ENCODE results near the gene KRT8. TPM values are rescaled to one million over a fixed set of nuclear protein-coding genes. Genes with fewer than 3 reads are reported as not detected.
"Not testable (repeated sequence)": the region's sequence is repeated elsewhere in the genome, so short reads cannot be mapped to it uniquely, and the experiment has no call there.

The KRT8 gene
- total RNA-seq, 2 donors from 2014 or later: 182 to 536 TPM

DNA sequence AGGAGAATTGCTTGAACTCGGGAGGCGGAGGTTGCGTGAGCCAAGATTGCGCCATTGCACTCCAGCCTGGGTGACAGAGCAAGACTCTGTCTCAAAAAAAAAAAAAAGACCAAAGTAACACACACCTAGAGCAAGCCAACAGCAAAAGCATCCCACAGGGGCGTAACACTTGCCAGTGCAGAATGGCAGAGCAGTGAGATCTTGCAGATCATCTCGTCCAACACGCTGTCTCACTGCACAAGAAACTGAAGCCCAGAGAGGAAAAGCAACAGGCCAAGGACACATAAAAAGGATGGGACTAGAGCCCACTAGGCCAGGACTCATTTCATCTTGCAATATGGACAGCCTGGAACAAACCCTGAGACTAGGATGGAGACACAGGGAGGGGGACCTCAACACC lies 43.4 kb downstream of the KRT8 start:
- 95% methylated on average over 7 of the region's 7 CpGs for WGBS
- TF ChIP-seq POLR2AphosphoS5 (IDR thresholded peaks at IDR 0.05): no peak
- no peak overlapping the region for H3K27ac ChIP-seq

GRCh38 chr12:52860102-52860823 lies 44.6 kb downstream of the KRT8 start:
- Histone ChIP-seq H3K4me3 (no peak overlapping the region), H3K9me3 (no peaks in the 10 kb centered on the region), H3K27ac (no peak overlapping the region), H3K4me1 (replicated peaks) (no peaks in the 10 kb centered on the region), H3K36me3 (no peaks in the 10 kb centered on the region), H3K27me3 (replicated peaks; ENCODE audit: insufficient read depth) (no peaks in the 10 kb centered on the region)
- 60% methylated on average over 6 of the region's 6 CpGs for WGBS
- intact Hi-C loops (cut with DNase I): no loop called here
- no peak for DNase-seq (ENCODE audit: low spot score)
- TF ChIP-seq CTCF (IDR thresholded peaks at IDR 0.05): no peak
- no peak for TF ChIP-seq POLR2A (IDR thresholded peaks at IDR 0.05)
- TF ChIP-seq POLR2AphosphoS5 (IDR thresholded peaks at IDR 0.05): no peak

More for the DNA sequence above, 43.4 kb downstream of the KRT8 start:
- Histone ChIP-seq H3K4me3 (no peak overlapping the region), H3K4me1 (replicated peaks) (no peaks in the 10 kb centered on the region), H3K9me3 (no peaks in the 10 kb centered on the region), H3K36me3 (no peaks in the 10 kb centered on the region), H3K27me3 (replicated peaks; ENCODE audit: insufficient read depth) (no peaks in the 10 kb centered on the region)
- DNase-seq (ENCODE audit: low spot score): no peak
- intact Hi-C loops (cut with DNase I): no loop called here

DNA sequence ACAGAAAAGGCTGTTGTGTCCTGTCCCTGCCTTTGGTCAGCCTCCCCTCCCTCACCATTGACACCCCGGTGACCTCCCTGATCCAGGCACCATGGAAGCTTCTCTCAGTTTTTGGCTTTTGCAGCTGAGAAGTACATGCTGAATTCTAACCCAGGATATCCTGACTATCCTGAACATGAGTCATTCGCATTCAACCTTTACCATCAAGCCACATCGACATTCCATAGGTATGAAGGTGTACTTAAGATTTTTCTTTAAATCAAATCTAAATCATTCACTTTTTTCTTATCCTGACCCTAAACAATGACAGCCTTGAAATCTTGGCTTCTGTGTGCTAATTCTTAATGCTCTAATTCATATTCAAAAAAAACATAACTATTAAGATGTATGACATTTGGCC lies 47.4 kb downstream of the KRT8 start:
- Histone ChIP-seq H3K36me3 (no peaks in the 10 kb centered on the region), H3K4me3 (no peak overlapping the region), H3K9me3 (no peaks in the 10 kb centered on the region), H3K4me1 (replicated peaks) (no peaks in the 10 kb centered on the region), H3K27me3 (replicated peaks; ENCODE audit: insufficient read depth) (no peaks in the 10 kb centered on the region), H3K27ac (no peak overlapping the region)
- intact Hi-C loops (cut with DNase I): no loop called here
- TF ChIP-seq POLR2AphosphoS5 (IDR thresholded peaks at IDR 0.05): no peak
- TF ChIP-seq CTCF (IDR thresholded peaks at IDR 0.05): no peak
- TF ChIP-seq POLR2A (IDR thresholded peaks at IDR 0.05): no peak
- WGBS: 89% methylated on average over 3 of the region's 3 CpGs
- DNase-seq (ENCODE audit: low spot score): no peak

DNA sequence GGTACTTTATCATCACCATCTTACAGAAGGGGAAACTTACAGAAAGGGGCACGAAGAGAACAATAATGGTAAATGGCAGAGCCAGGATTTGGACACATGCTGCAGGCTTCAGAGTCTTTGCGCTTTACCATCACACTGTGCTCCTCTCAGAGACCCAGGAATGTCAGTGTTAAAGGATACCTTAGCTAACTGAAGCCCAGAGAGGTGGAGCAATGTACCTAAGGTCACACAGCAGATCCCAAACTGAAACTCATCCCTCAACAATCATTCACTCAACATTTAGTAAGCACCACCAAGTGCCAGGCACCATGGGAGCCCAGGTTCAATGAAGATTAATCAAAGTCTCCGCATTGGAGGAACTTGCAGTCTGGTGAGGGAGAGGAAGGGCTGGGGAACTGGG lies 48.1 kb downstream of the KRT8 start:
- DNase-seq (ENCODE audit: low spot score): no peak
- intact Hi-C loops (cut with DNase I): no loop called here
- no peaks in the 10 kb centered on the region for H3K9me3 ChIP-seq
- 70% methylated on average over 3 of the region's 3 CpGs for WGBS
- no peaks in the 10 kb centered on the region for H3K4me1 ChIP-seq (replicated peaks)
- no peak overlapping the region for H3K4me3 ChIP-seq
- TF ChIP-seq POLR2A (IDR thresholded peaks at IDR 0.05) (no peak), CTCF (IDR thresholded peaks at IDR 0.05) (no peak), POLR2AphosphoS5 (IDR thresholded peaks at IDR 0.05) (no peak)
- H3K27me3 ChIP-seq (replicated peaks; ENCODE audit: insufficient read depth): no peaks in the 10 kb centered on the region
- H3K36me3 ChIP-seq: no peaks in the 10 kb centered on the region
- no peak overlapping the region for H3K27ac ChIP-seq

- WGBS: 96% methylated on average over 2 of the region's 2 CpGs
- H3K9me3 ChIP-seq; DNase-seq (ENCODE audit: low spot score); H3K27me3 ChIP-seq (replicated peaks; ENCODE audit: insufficient read depth); H3K4me1 ChIP-seq (replicated peaks); H3K36me3 ChIP-seq; H3K4me3 ChIP-seq; H3K27ac ChIP-seq; intact Hi-C loops (cut with DNase I): not testable (repeated sequence)
These were observed 48.8 kb downstream of the KRT8 start for GRCh38 chr12:52856077-52856476.

- DNase-seq (ENCODE audit: low spot score): no peak
- TF ChIP-seq POLR2AphosphoS5 (IDR thresholded peaks at IDR 0.05): no peak
- TF ChIP-seq POLR2A (IDR thresholded peaks at IDR 0.05): no peak
- TF ChIP-seq CTCF (IDR thresholded peaks at IDR 0.05): no peak
- Histone ChIP-seq H3K27me3 (replicated peaks; ENCODE audit: insufficient read depth) (no peaks in the 10 kb centered on the region), H3K9me3 (no peaks in the 10 kb centered on the region), H3K27ac (no peak overlapping the region), H3K36me3 (no peaks in the 10 kb centered on the region), H3K4me3 (no peak overlapping the region), H3K4me1 (replicated peaks) (no peaks in the 10 kb centered on the region)
- intact Hi-C loops (cut with DNase I): no loop called here
These were observed 53.1 kb downstream of the KRT8 start for GRCh38 chr12:52851787-52852186.

Data from prostate gland (tissue), 2 donors.